Measurements from ENCODE around the gene ARMCX2. TPM values are rescaled to one million over a fixed set of nuclear protein-coding genes. Genes with fewer than 3 reads are reported as not detected.

Gene ARMCX2
- polyA plus RNA-seq, 2 of the 4 experiments (the other 2 are of a cell fraction): 0.13 TPM; not detected in 1

- TF ChIP-seq USF2 (IDR thresholded peaks at IDR 0.05): no peak
- TF ChIP-seq HEYL (CRISPR knock-in tag; IDR thresholded peaks at IDR 0.05): no peak
- no peak overlapping the region for H3K27ac ChIP-seq
- no peak overlapping the region for H3K4me3 ChIP-seq
- H3K4me1 ChIP-seq: no peaks in the 10 kb centered on the region
- CTCF ChIA-PET: interaction anchor here (0.6 kb wide), 1 partner anchor 17 kb away, joined by 5 read pairs; the partner anchor contains the start of gene ARMCX2
- H3K9me3 ChIP-seq: no peaks in the 10 kb centered on the region
- ATAC-seq (no peak), DNase-seq (ENCODE audit: low read depth in 1 of 2, low spot score in 1 of 2) (no peak), FAIRE-seq (no peak)
- H3K4me2 ChIP-seq: no peak overlapping the region
- WGBS (ENCODE audit: missing lambda C conversion rate): 0% methylated on average over 1 of the region's 1 CpG
- POLR2A ChIA-PET: no interaction called here
Observed at GRCh38 chrX:101677028-101677427, 17.4 kb upstream of the ARMCX2 start.

- POLR2A ChIA-PET: no interaction called here
- no peak for FAIRE-seq
Observed at GRCh38 chrX:101676571-101676970, 16.9 kb upstream of the ARMCX2 start.

GRCh38 chrX:101668143-101668542, 8.5 kb upstream of the ARMCX2 start:
- no peak for DNase-seq (ENCODE audit: low read depth in 1 of 2, low spot score in 1 of 2)
- no peak overlapping the region for H3K27ac ChIP-seq
- FAIRE-seq: no peak
- no peak overlapping the region for H3K4me2 ChIP-seq
- ChIA-PET CTCF (no interaction called here), POLR2A (no interaction called here)
- H3K4me3 ChIP-seq: no peak overlapping the region
- no peaks in the 10 kb centered on the region for H3K9me3 ChIP-seq
- H3K4me1 ChIP-seq: no peaks in the 10 kb centered on the region
- ATAC-seq: no peak
- 2% methylated on average over 2 of the region's 2 CpGs for whole genome bisulfite sequencing (ENCODE audit: missing lambda C conversion rate)
- TF ChIP-seq ZSCAN20 (CRISPR knock-in tag; IDR thresholded peaks at IDR 0.05) (no peak), RNF2 (IDR thresholded peaks at IDR 0.05; ENCODE audit: borderline replicate concordance, low read depth) (no peak), NFE2L2 (conservative IDR thresholded peaks at IDR 0.05; ENCODE audit: low read length) (no peak), CBX2 (IDR thresholded peaks at IDR 0.05; ENCODE audit: borderline replicate concordance, low read depth) (no peak), CBX8 (IDR thresholded peaks at IDR 0.05) (no peak), NPAS2 (CRISPR knock-in tag; IDR thresholded peaks at IDR 0.05; ENCODE audit: borderline replicate concordance) (no peak), HOXB13 (CRISPR knock-in tag; IDR thresholded peaks at IDR 0.05; ENCODE audit: low read depth) (no peak), FOXS1 (CRISPR knock-in tag; IDR thresholded peaks at IDR 0.05) (no peak), MAX (IDR thresholded peaks at IDR 0.05) (no peak), CEBPB (IDR thresholded peaks at IDR 0.05) (no peak), HMGXB4 (CRISPR knock-in tag; IDR thresholded peaks at IDR 0.05; ENCODE audit: borderline replicate concordance) (no peak), JUNB (IDR thresholded peaks at IDR 0.05) (no peak), TFCP2L1 (CRISPR knock-in tag; IDR thresholded peaks at IDR 0.05) (no peak), MYC (IDR thresholded peaks at IDR 0.05; ENCODE audit: borderline replicate concordance, low read length) (no peak), E2F6 (IDR thresholded peaks at IDR 0.05; ENCODE audit: borderline replicate concordance, low read depth) (no peak), SMC3 (IDR thresholded peaks at IDR 0.05) (no peak)

More at GRCh38 chrX:101676571-101676970, 16.9 kb upstream of the ARMCX2 start:
- CTCF ChIA-PET: no interaction called here
- no peak overlapping the region for H3K4me2 ChIP-seq
- no peaks in the 10 kb centered on the region for H3K4me1 ChIP-seq
- DNase-seq (ENCODE audit: low read depth in 1 of 2, low spot score in 1 of 2) (no peak), ATAC-seq (no peak)
- TF ChIP-seq HOXB5 (CRISPR knock-in tag; IDR thresholded peaks at IDR 0.05): no peak
- no peak for TF ChIP-seq NR3C1 (IDR thresholded peaks at IDR 0.05)
- TF ChIP-seq SMC3 (IDR thresholded peaks at IDR 0.05): no peak
- no peak for TF ChIP-seq CTCF (IDR thresholded peaks at IDR 0.05)
- TF ChIP-seq ESRRA (IDR thresholded peaks at IDR 0.05; ENCODE audit: borderline replicate concordance, low read length): no peak
- no peak for TF ChIP-seq CEBPB (IDR thresholded peaks at IDR 0.05)
- no peak for TF ChIP-seq RAD21 (conservative IDR thresholded peaks at IDR 0.05 in 1 of 2, IDR thresholded peaks at IDR 0.05 in 1 of 2)
- no peak for TF ChIP-seq FOSB (CRISPR knock-in tag; IDR thresholded peaks at IDR 0.05)
- no peak for TF ChIP-seq CBX8 (IDR thresholded peaks at IDR 0.05)
- TF ChIP-seq PBX3 (IDR thresholded peaks at IDR 0.05): no peak
- TF ChIP-seq HES2 (IDR thresholded peaks at IDR 0.05): no peak
- no peak for TF ChIP-seq FOXS1 (CRISPR knock-in tag; IDR thresholded peaks at IDR 0.05)
- TF ChIP-seq SREBF2 (IDR thresholded peaks at IDR 0.05): no peak
- TF ChIP-seq RFX5 (IDR thresholded peaks at IDR 0.05): no peak
- WGBS (ENCODE audit: missing lambda C conversion rate): 0% methylated on average over 3 of the region's 3 CpGs
- no peaks in the 10 kb centered on the region for H3K9me3 ChIP-seq
- no peak overlapping the region for H3K27ac ChIP-seq
- no peak overlapping the region for H3K4me3 ChIP-seq

Data from A549 (cell line).